Measurements from ENCODE around the gene FAM20B. TPM values are rescaled to one million over a fixed set of nuclear protein-coding genes. Genes with fewer than 3 reads are reported as not detected.

FAM20B gene
- total and polyA plus RNA-seq, 4 donors = 3.1 to 39.8 (median 13.6) TPM

GRCh38 chr1:179046808-179047635 lies 21.3 kb downstream of the FAM20B start:
- 96% methylated on average over 14 of the region's 14 CpGs for WGBS

GRCh38 chr1:179047636-179047997 lies 21.9 kb downstream of the FAM20B start:
- H3K4me1 ChIP-seq (ENCODE audit: control insufficient read depth in 4 of 4, insufficient read depth in 4 of 4, low read length in 3 of 4) = no peaks in the 10 kb centered on the region
- no peak for DNase-seq (ENCODE audit: low spot score)
- TF ChIP-seq FOXA1 (IDR thresholded peaks at IDR 0.05) (no peak), HNF4G (IDR thresholded peaks at IDR 0.05) (no peak), RAD21 (IDR thresholded peaks at IDR 0.05) (no peak), GABPA (IDR thresholded peaks at IDR 0.05 in 1 of 2, conservative IDR thresholded peaks at IDR 0.05 in 1 of 2) (no peak), YY1 (IDR thresholded peaks at IDR 0.05) (no peak), MAX (IDR thresholded peaks at IDR 0.05) (no peak), EGR1 (IDR thresholded peaks at IDR 0.05; ENCODE audit: low read depth in 2 of 2) (no peak), NR2F2 (IDR thresholded peaks at IDR 0.05) (no peak)
- H3K4me3 ChIP-seq (ENCODE audit: low read depth in 1 of 3, low read length in 3 of 3) = no peak overlapping the region
- H3K9ac ChIP-seq (ENCODE audit: low read depth in 1 of 2, low read length in 2 of 2) = no peak overlapping the region
- no peaks in the 10 kb centered on the region for H3K9me3 ChIP-seq (ENCODE audit: control insufficient read depth in 4 of 4, low read length in 3 of 4)
- no peak overlapping the region for H3K27ac ChIP-seq (ENCODE audit: low read depth in 1 of 2, low read length in 2 of 2)
- no peaks in the 10 kb centered on the region for H3K36me3 ChIP-seq (ENCODE audit: control insufficient read depth in 4 of 4, insufficient read depth in 3 of 4, low read depth in 1 of 4, low read length in 3 of 4)
- H3K27me3 ChIP-seq (ENCODE audit: control insufficient read depth in 4 of 4, insufficient read depth in 4 of 4, low read length in 3 of 4) = no peaks in the 10 kb centered on the region

More at GRCh38 chr1:179046808-179047635, 21.3 kb downstream of the FAM20B start:
- Histone ChIP-seq H3K4me3 (ENCODE audit: low read depth in 1 of 3, low read length in 3 of 3) (no peak overlapping the region), H3K36me3 (ENCODE audit: control insufficient read depth in 4 of 4, insufficient read depth in 3 of 4, low read depth in 1 of 4, low read length in 3 of 4) (no peaks in the 10 kb centered on the region), H3K9me3 (ENCODE audit: control insufficient read depth in 4 of 4, low read length in 3 of 4) (no peaks in the 10 kb centered on the region), H3K27me3 (ENCODE audit: control insufficient read depth in 4 of 4, insufficient read depth in 4 of 4, low read length in 3 of 4) (no peaks in the 10 kb centered on the region), H3K4me1 (ENCODE audit: control insufficient read depth in 4 of 4, insufficient read depth in 4 of 4, low read length in 3 of 4) (no peaks in the 10 kb centered on the region), H3K9ac (ENCODE audit: low read depth in 1 of 2, low read length in 2 of 2) (no peak overlapping the region), H3K27ac (ENCODE audit: low read depth in 1 of 2, low read length in 2 of 2) (no peak overlapping the region)
- DNase-seq (ENCODE audit: low spot score) = no peak
- TF ChIP-seq RAD21 (IDR thresholded peaks at IDR 0.05) = peak in 1 of 2 donors; percentile 26
- no peak for TF ChIP-seq YY1 (IDR thresholded peaks at IDR 0.05)
- no peak for TF ChIP-seq EGR1 (IDR thresholded peaks at IDR 0.05; ENCODE audit: low read depth in 2 of 2)

GRCh38 chr1:179048339-179049124 lies 22.8 kb downstream of the FAM20B start:
- no peaks in the 10 kb centered on the region for H3K27me3 ChIP-seq (ENCODE audit: control insufficient read depth in 4 of 4, insufficient read depth in 4 of 4, low read length in 3 of 4)
- H3K9me3 ChIP-seq (ENCODE audit: control insufficient read depth in 4 of 4, low read length in 3 of 4) = no peaks in the 10 kb centered on the region
- DNase-seq (ENCODE audit: low spot score) = no peak
- no peak overlapping the region for H3K27ac ChIP-seq (ENCODE audit: low read depth in 1 of 2, low read length in 2 of 2)
- 100% methylated on average over 1 of the region's 1 CpG for WGBS
- no peak overlapping the region for H3K4me3 ChIP-seq (ENCODE audit: low read depth in 1 of 3, low read length in 3 of 3)
- no peaks in the 10 kb centered on the region for H3K4me1 ChIP-seq (ENCODE audit: control insufficient read depth in 4 of 4, insufficient read depth in 4 of 4, low read length in 3 of 4)
- H3K9ac ChIP-seq (ENCODE audit: low read depth in 1 of 2, low read length in 2 of 2) = no peak overlapping the region
- TF ChIP-seq SP1 (IDR thresholded peaks at IDR 0.05) = no peak
- TF ChIP-seq EGR1 (IDR thresholded peaks at IDR 0.05; ENCODE audit: low read depth in 2 of 2) = no peak
- TF ChIP-seq YY1 (IDR thresholded peaks at IDR 0.05) = no peak
- TF ChIP-seq RXRA (IDR thresholded peaks at IDR 0.05) = no peak
- TF ChIP-seq NR2F2 (IDR thresholded peaks at IDR 0.05) = no peak
- no peak for TF ChIP-seq MAX (IDR thresholded peaks at IDR 0.05)
- TF ChIP-seq FOXA1 (IDR thresholded peaks at IDR 0.05) = no peak
- no peak for TF ChIP-seq ATF3 (IDR thresholded peaks at IDR 0.05)
- H3K36me3 ChIP-seq (ENCODE audit: control insufficient read depth in 4 of 4, insufficient read depth in 3 of 4, low read depth in 1 of 4, low read length in 3 of 4) = peaks cover 0 to 2% (median 0%) of the 10 kb centered on the region in 4 donors

All from liver (tissue), 9 donors.